HL-60 (cell line): ENCODE measurements around the gene CYP2A6.
"Not testable (repeated sequence)": the region's sequence is repeated elsewhere in the genome, so short reads cannot be mapped to it uniquely, and the experiment has no call there.

Experiments
- CTCF ChIP-seq: IDR thresholded peaks from one replicate; pipeline ENCODE4 v1.5.1; 2011; ENCODE audit warnings: low read length, control low read depth, inconsistent platforms; ENCODE audit not compliant: insufficient read depth
- POLR2AphosphoS5 ChIP-seq: IDR thresholded peaks from 2 replicates; pipeline ENCODE4 v1.6.1; 2012; ENCODE audit warnings: low read depth
- SPI1 ChIP-seq: IDR thresholded peaks from 2 replicates; pipeline ENCODE4 v1.6.1; 2012; ENCODE audit warnings: low read depth, mild to moderate bottlenecking, borderline replicate concordance

- TF ChIP-seq SPI1, CTCF, POLR2AphosphoS5: not testable (repeated sequence)
Observed at GRCh38 chr19:40842997-40843652, 7.1 kb downstream of the CYP2A6 start.
